A172 (cell line): ENCODE data around the gene UCN2. TPM values are rescaled to one million over a fixed set of nuclear protein-coding genes. Genes with fewer than 3 reads are reported as not detected.
"Not testable (repeated sequence)": the region's sequence is repeated elsewhere in the genome, so short reads cannot be mapped to it uniquely, and the experiment has no call there.

Experiments used
- DNase-seq: peaks from one replicate; pipeline ENCODE4 v3.0.0-alpha.2; 2015; ENCODE audit warnings: low spot score
- total RNA-seq: library from RNA; depleted of rRNA; stranded (reverse); fragments of >200 nt; shearing (Covaris generic); gene quantifications from 2 replicates; pipeline ENCODE4 v1.2.3, GENCODE V29; 2014; rRNA removed

UCN2 gene
- total RNA-seq, 1 experiment from 2014 or later = 5.0 TPM

GRCh38 chr3:48536116-48536515 lies 27.5 kb downstream of the UCN2 start:
- no peak for DNase-seq

- DNase-seq = no peak
These were observed 28.0 kb downstream of the UCN2 start for GRCh38 chr3:48535578-48535977.

- DNase-seq = no peak
These were observed 30.6 kb downstream of the UCN2 start for GRCh38 chr3:48532977-48533337.

GRCh38 chr3:48532271-48532976 lies 31.2 kb downstream of the UCN2 start:
- DNase-seq = no peak

- not testable (repeated sequence) for DNase-seq
These were observed 32.9 kb downstream of the UCN2 start for GRCh38 chr3:48530701-48531100.

GRCh38 chr3:48528754-48529153 lies 34.8 kb downstream of the UCN2 start:
- DNase-seq = no peak

- DNase-seq = no peak
These were observed 35.5 kb downstream of the UCN2 start for GRCh38 chr3:48528048-48528447.

GRCh38 chr3:48524970-48525369 lies 38.6 kb downstream of the UCN2 start:
- DNase-seq = no peak

GRCh38 chr3:48521635-48522034 lies 41.9 kb downstream of the UCN2 start:
- no peak for DNase-seq

GRCh38 chr3:48519277-48519643 lies 44.3 kb downstream of the UCN2 start:
- DNase-seq = no peak

GRCh38 chr3:48518638-48519276 lies 44.8 kb downstream of the UCN2 start:
- no peak for DNase-seq

- no peak for DNase-seq
These were observed 45.5 kb downstream of the UCN2 start for GRCh38 chr3:48518069-48518468.

- DNase-seq = no peak
These were observed 47.0 kb downstream of the UCN2 start for GRCh38 chr3:48516571-48516970.

- no peak for DNase-seq
These were observed 49.0 kb downstream of the UCN2 start for GRCh38 chr3:48514431-48515227.

Other genes with a start within 250 kb of the UCN2 start
- not detected in 2 replicates for gene SPINK8, start 230.1 kb downstream of the UCN2 start, total RNA-seq
- gene FBXW12, start 191.6 kb downstream of the UCN2 start, total RNA-seq = not detected in 2 replicates
- gene PLXNB1, start 133.7 kb downstream of the UCN2 start, total RNA-seq = 24.9 and 66.5 TPM in 2 replicates
- gene CCDC51, start 123.7 kb downstream of the UCN2 start, total RNA-seq = 42.7 and 49.8 TPM in 2 replicates
- 556 and 560 TPM in 2 replicates for gene TMA7, start 123.5 kb downstream of the UCN2 start, total RNA-seq
- gene ATRIP, start 117.0 kb downstream of the UCN2 start, total RNA-seq = 8.1 and 14.6 TPM in 2 replicates
- gene SHISA5, start 59.6 kb downstream of the UCN2 start, total RNA-seq = 143 and 147 TPM in 2 replicates
- gene PFKFB4, start 7.0 kb downstream of the UCN2 start, total RNA-seq = 7.6 and 8.4 TPM in 2 replicates
- gene COL7A1, start 31.5 kb upstream of the UCN2 start, total RNA-seq = 105 and 128 TPM in 2 replicates
- 485 and 565 TPM in 2 replicates for gene UQCRC1, start 45.9 kb upstream of the UCN2 start, total RNA-seq
- gene TMEM89, start 58.0 kb upstream of the UCN2 start, total RNA-seq = not detected in 2 replicates
- 16.9 and 17.5 TPM in 2 replicates for gene SLC26A6, start 71.7 kb upstream of the UCN2 start, total RNA-seq
- gene CELSR3, start 99.1 kb upstream of the UCN2 start, total RNA-seq = 4.9 and 5.8 TPM in 2 replicates
- gene NCKIPSD, start 122.1 kb upstream of the UCN2 start, total RNA-seq = 23.6 and 37.7 TPM in 2 replicates
- 64.1 and 73.4 TPM in 2 replicates for gene IP6K2, start 153.4 kb upstream of the UCN2 start, total RNA-seq